ENCODE measurements around the gene NSUN7. TPM values are rescaled to one million over a fixed set of nuclear protein-coding genes. Genes with fewer than 3 reads are reported as not detected.

Gene NSUN7, protein sequence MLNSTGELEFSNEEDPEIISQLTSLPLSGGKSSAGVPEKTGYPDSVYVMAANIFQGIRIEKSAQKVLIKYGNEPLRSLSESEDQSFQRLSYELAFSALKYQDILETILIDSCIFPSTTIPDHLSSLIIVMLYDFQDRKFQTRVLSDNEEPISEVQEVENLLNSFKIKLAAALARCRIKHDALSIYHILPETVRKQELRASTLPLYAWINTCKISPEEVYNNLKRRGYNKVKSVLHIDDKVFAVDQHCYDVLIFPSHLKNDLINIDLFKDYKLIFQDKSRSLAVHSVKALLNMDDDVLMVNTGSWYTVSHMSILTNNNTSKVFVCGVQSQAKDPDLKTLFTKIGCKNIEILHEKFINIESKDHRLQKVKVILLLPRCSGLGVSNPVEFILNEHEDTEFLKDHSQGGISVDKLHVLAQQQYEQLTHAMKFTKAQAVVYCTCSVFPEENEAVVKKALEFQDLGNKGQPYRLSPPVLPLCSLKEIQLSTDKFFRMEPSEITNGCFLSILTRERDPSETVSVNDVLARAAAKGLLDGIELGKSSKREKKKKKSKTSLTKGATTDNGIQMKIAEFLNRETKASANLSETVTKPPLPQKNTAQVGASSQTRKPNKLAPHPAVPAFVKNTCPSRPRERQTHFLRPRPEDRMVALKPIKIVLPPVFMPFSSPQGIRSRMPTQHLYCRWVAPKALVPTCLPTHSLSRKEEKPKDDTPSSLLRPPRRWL
- total RNA-seq, result under 1 TPM; 0.18 to 0.61 (median 0.36) TPM
- long read RNA-seq, result 0 reads

DNA sequence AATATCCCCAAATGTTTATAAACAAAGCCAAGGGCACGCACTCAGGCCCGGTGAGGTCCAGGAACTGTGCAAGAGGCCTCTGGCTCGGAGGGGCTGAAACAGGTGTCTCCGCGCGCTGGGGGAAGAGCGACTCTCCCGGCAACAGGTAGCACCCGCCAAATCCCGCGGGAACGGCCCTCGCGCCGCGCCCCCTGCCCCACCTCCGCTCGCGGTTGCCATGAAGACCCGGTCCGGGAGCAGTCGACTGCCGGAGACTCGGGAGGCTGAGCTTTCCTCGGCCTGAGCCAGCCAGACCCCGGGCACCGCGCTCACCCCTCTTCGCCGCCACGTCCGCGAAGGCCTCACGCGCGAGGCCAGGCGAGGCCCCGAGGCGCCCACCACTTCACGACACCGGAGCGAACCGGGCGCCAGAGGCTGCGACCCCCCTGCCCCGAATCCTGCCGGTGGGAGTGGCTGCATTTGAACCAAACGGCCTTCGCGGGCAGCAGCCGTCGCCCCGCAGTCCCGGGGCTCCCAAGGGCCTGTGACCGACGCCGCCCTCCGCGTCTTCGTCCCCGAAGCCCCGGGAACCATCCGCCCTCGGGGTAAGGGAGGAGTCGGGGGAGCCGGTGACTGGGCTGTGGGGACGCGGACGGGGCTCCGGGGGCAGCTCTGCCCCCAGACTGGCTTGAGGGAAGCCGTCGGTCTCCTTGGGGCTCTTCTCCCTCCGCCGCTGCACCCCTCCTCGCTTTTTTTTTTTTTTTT is at the start of gene NSUN7:
Gene NSUN7 (plus strand): TSS at position 239 of the 744 bp plus-strand sequence. CDS start 739 bp downstream, outside the sequence.
- 5% methylated on average over 8 of the region's 75 CpGs for WGBS (ENCODE audit: insufficient coverage, low coverage, low lambda C conversion rate, missing lambda C conversion rate)
- H3K36me3 ChIP-seq, result no peaks in the 10 kb centered on the region
- peaks cover 0 to 2% (median 0%) of the 10 kb centered on the region in 4 donors for H3K4me1 ChIP-seq
- DNase-seq, result peak; percentile 49 to 68 (median 60)
- no peak for TF ChIP-seq POLR2A (IDR thresholded peaks at IDR 0.05)
- TF ChIP-seq CTCF (IDR thresholded peaks at IDR 0.05), result no peak
- H3K9me3 ChIP-seq, result no peaks in the 10 kb centered on the region
- no peaks in the 10 kb centered on the region for H3K27me3 ChIP-seq
- intact Hi-C loops (cut with DNase I), result loop anchor here in 1 of 2 donors (10.0 kb wide), 1 partner anchor 145 kb away; no protein-coding TSS in a partner anchor
- H3K4me3 ChIP-seq, result peak within 1 kb of the TSS; percentile 42 to 53 (median 47)
- ATAC-seq, result peak; percentile 73 to 87 (median 78)
- H3K27ac ChIP-seq, result no peak within 1 kb of the TSS

GRCh38 chr4:40702137-40702799 is 47.5 kb upstream of the NSUN7 start:
- Histone ChIP-seq H3K27ac (no peak overlapping the region), H3K4me3 (no peak overlapping the region), H3K36me3 (no peaks in the 10 kb centered on the region), H3K4me1 (peaks cover 0 to 16% (median 0%) of the 10 kb centered on the region in 4 donors), H3K27me3 (no peaks in the 10 kb centered on the region), H3K9me3 (no peaks in the 10 kb centered on the region)
- DNase-seq, result no peak
- TF ChIP-seq POLR2A (IDR thresholded peaks at IDR 0.05) (no peak), CTCF (IDR thresholded peaks at IDR 0.05) (no peak)
- intact Hi-C loops (cut with DNase I), result no loop called here
- 75% methylated on average over 5 of the region's 5 CpGs for WGBS (ENCODE audit: insufficient coverage, low coverage, low lambda C conversion rate, missing lambda C conversion rate)
- no peak for ATAC-seq

- ATAC-seq, result no peak
- Histone ChIP-seq H3K4me1 (peaks cover 0 to 18% (median 0%) of the 10 kb centered on the region in 4 donors), H3K4me3 (no peak overlapping the region), H3K27me3 (no peaks in the 10 kb centered on the region), H3K27ac (no peak overlapping the region), H3K36me3 (no peaks in the 10 kb centered on the region), H3K9me3 (no peaks in the 10 kb centered on the region)
- no peak for TF ChIP-seq POLR2A (IDR thresholded peaks at IDR 0.05)
- no peak for TF ChIP-seq CTCF (IDR thresholded peaks at IDR 0.05)
- WGBS (ENCODE audit: insufficient coverage, low coverage, low lambda C conversion rate, missing lambda C conversion rate), result 21% methylated on average over 2 of the region's 2 CpGs
- DNase-seq, result no peak
- intact Hi-C loops (cut with DNase I), result no loop called here
Measured at GRCh38 chr4:40702800-40703151, 47.0 kb upstream of the NSUN7 start.

- ATAC-seq (no peak), DNase-seq (no peak)
- 78% methylated on average over 5 of the region's 5 CpGs for WGBS (ENCODE audit: insufficient coverage, low coverage, low lambda C conversion rate, missing lambda C conversion rate)
- TF ChIP-seq CTCF (IDR thresholded peaks at IDR 0.05) (no peak), POLR2A (IDR thresholded peaks at IDR 0.05) (no peak)
- Histone ChIP-seq H3K9me3 (no peaks in the 10 kb centered on the region), H3K4me3 (no peak overlapping the region), H3K27ac (no peak overlapping the region), H3K27me3 (no peaks in the 10 kb centered on the region), H3K4me1 (peaks cover 0 to 8% (median 0%) of the 10 kb centered on the region in 4 donors), H3K36me3 (no peaks in the 10 kb centered on the region)
- intact Hi-C loops (cut with DNase I), result no loop called here
Measured at GRCh38 chr4:40704073-40704472, 45.7 kb upstream of the NSUN7 start.
